CD4-positive, alpha-beta T cell treated with Interferon gamma for 1 hour (primary cell): ENCODE measurements around the gene ASB17.
"Not testable (repeated sequence)": the region's sequence is repeated elsewhere in the genome, so short reads cannot be mapped to it uniquely, and the experiment has no call there.

Experiments used
- DNase-seq: peaks from one replicate; pipeline ENCODE4 v3.0.0-alpha.2; 2020

The ASB17 gene

DNA sequence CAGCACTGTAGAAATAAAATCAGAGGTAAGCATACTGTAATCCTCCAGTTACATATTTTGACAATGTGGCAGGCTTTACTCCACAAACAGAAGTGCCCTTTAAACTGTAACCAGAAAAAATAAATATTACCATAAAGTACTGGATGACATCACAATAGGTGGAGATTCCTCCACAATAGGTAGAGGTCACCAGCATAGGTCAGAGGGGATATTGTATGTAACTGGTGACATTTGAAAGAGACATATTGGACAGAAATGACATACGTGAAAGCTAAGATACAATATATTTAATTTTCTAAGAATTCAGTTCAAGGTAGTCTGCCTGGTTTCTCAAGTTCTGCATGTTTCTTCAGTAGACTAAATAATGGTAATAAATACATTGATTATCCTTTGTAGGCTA, at the start of gene ASB17:
TSS of gene ASB17 (minus strand) at position 101 of the 400 bp plus-strand sequence. CDS start 113 bp downstream, outside the sequence.
- no peak for DNase-seq

GRCh38 chr1:75980972-75981897, 49.0 kb upstream of the ASB17 start:
- DNase-seq = no peak

DNA sequence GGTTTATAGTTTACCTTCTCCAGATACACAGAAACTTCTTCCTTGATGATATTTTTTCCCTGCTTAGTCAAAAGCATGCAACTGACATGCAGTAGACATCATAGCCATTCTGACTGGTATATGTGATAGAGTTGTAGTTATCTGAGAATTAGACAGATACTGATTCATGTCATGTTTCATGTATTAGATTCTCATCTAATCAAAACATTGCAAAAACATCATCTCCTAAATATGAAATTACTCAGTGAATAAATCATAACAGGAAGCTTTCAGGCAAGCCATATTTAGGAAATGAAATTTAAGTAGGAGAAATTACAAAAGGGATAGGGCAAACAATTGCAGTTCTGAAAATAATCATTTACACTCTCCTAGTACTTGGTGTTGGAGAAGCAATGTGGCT, 38.4 kb upstream of the ASB17 start:
- DNase-seq = no peak

- no peak for DNase-seq
Observed at GRCh38 chr1:75969550-75969949, 37.3 kb upstream of the ASB17 start.

DNA sequence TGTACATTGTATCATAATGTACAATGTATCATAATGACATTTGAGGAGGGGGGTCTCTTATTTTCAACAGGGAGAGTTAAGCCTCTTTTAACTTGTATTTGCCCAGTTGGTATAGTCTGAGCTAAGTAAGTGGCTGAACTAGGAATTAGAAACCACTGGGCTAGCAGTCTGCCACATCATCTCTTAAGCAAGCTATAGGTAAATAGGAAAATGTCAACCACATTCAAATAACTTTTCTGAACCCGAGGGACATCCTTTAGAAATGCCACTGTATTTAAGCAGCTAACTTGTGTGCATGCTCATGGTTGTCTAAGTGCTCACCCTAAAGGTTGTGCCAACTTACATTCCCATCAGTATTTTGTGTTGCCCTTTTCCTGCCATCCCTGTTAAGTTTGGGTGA, 35.5 kb upstream of the ASB17 start:
- no peak for DNase-seq

GRCh38 chr1:75964760-75965408, 32.7 kb upstream of the ASB17 start:
- DNase-seq = no peak

GRCh38 chr1:75964110-75964759, 32.0 kb upstream of the ASB17 start:
- DNase-seq = not testable (repeated sequence)

DNA sequence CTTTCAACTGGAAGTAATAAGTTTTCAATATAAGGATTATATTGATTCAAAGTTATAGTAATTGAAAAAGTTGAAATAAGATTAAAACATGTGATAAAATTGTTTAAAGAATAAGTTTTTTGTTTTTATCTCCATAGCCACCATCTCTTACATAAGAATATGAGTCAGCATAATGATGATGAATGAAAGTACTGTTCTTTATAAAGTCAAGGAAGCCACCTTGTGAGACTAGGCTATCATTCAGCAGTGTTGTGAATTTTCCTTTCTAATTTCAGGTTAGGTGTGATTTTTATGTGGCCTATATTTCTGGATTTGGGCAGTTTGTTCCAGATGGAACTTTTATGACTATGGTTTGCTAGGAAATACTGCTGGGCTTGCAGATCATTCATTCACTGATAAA, 22.4 kb upstream of the ASB17 start:
- DNase-seq = no peak

DNA sequence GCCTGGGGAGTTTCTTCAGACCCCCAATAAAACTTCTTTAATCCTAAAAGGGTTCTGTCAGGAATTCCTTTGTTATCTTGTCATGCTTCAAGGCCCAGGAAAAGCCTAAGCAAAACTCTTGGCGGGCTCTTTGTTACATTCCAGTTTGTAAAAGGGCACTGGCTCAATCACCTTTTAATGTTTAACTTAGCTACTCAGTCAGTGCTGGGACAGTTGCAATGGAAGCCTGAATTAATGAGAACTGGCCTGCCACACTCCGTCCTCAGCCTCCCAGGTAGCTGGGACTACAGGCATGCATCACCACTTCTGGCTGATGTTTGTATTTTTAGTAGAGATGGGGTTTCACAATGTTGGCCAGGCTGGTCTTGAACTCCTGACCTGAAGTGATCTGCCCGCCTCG, 21.3 kb upstream of the ASB17 start:
- DNase-seq = no peak

DNA sequence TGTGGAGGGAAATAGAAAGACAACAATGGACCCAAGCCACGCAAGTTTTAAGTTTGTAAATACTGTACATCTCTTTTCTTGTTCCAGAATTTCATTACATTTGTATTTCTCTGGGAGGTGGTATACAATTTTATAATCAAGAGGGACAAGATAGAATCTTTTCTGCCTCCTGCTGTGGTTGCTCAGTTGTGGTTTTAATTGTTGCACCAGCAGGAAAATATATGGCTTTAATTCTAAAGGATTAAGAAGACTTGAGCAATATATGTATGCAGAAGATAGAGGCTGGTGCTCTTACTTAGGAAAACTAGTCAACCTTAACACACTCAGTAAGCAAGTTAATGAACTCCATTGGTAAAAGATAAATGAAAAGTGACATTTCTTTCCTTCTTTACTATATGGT, 19.8 kb upstream of the ASB17 start:
- no peak for DNase-seq

DNA sequence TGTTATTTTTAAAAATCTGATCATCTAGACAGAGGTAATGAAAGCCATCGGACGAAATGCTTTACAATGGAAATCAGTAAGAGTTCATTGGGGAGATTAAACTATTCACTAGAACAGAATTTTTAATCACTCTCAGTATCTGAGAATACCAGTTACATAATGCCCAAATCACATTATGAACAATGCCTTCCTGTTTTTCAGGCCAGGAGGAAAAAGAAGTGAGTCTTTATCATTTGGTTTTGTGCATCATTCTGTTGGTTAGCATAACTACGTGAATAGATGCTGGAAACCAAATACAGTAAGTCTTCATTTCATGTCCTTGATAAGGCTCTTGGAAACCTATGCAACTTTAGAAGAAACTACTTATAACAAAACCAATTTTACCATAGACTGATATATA, 18.0 kb upstream of the ASB17 start:
- no peak for DNase-seq

GRCh38 chr1:75943037-75943436, 10.8 kb upstream of the ASB17 start:
- not testable (repeated sequence) for DNase-seq

GRCh38 chr1:75937034-75937433, 4.8 kb upstream of the ASB17 start:
- DNase-seq = no peak

DNA sequence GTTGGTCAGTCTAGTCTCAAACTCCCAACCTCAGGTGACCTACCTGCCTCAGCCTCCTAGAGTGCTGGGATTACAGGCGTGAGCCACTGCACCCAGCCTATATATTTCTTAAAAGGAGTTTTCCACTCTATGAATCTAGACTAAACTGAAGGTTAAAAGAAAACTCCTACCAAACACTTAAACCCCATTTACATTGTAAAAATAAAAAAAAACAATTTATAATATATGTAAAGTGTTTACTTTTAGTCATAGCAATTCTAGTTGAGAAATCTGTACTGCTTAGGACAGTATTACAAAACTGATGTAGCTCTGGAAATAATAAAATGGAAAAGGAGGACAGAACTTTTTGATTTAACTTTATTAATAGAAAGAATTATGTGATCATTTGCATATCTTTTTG, 9.5 kb downstream of the ASB17 start:
- no peak for DNase-seq

DNA sequence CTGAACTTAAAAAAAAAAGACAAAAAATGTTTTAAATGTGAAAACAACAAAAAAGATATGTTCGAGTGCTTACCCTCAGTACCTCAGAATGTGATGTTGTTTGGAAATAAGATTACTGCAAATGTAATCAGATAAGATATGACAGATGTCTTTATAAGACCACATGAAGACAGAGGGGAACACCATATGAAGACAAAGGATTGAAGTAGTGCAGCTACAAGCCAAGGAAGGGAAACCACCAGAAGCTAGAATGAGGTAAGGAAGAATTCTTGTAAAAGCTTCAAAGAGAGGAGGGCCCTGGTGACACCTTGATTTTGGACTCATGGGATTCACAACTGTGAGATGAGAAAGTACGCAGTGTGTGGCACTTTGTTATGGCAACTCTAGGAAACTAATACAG, 15.4 kb downstream of the ASB17 start:
- DNase-seq = no peak

DNA sequence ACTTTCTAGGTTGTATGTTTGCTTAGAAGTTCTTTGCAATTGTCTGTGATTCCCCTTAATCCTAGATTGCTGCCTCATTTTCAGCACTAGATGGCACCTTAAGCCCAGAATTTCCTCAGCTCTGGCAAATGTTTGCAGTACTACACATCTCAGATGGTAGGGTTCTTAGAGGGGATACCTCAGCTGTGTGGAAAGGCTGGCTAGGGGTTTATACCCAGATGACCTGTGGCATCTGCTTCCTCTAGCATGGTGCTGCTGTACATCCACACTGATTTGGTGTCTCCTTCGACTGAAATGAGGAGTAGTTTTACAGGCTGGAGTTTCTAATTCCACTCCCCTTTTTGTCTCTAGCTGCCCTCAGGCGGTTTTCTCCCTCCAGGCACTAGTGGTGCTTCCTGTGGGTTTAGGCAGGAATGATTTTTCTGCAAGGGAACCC, 23.5 kb downstream of the ASB17 start:
- DNase-seq = no peak

DNA sequence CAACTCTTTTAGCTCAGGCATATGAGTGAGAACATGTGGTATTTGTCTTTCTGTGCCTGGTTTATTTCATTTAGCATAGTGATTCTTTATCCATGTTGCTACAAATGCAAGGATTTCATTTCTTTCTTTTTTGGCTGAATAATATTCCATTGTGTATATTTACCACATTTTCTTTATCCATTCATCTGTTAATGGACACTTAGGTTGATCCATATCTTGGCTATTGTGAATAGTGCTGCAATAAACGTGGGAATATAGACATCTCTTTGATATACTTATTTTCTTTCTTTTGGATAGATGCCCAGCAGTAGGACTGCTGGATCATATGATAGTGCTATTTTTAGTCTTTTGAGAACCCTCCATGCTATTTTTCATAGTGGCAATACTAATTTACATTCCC, 30.8 kb downstream of the ASB17 start:
- no peak for DNase-seq

DNA sequence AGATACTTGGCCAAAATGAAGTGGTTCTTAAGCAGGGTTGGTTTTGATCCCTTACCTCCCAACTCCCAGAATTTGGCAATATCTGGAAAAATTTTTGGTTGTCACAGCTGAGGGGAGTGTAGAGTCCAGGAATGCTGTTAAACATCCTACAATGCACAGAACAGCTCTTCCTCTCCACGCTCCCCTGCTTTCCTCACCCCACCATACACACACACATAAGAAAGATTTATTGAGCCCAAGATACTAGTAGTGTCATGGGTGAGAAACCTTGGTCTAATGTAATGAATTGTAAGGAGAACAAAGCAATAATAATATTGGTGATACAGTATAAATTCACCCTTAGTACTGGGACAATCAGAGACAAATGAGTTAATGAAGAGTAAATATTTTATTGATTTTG, 47.8 kb downstream of the ASB17 start:
- DNase-seq = no peak

- no peak for DNase-seq
Observed at GRCh38 chr1:75879985-75880384, 52.2 kb downstream of the ASB17 start.

GRCh38 chr1:75870951-75871350, 61.3 kb downstream of the ASB17 start:
- DNase-seq = no peak
